HG03108 (cell line): ENCODE data around the gene ENTHD1.

Experiments
- ATAC-seq: cut with Tn5 transposase; IDR thresholded peaks from one replicate; pipeline ENCODE4 v1.9.1; 2021; ENCODE audit warnings: moderate library complexity; ENCODE audit not compliant: unreplicated experiment

The ENTHD1 gene, protein sequence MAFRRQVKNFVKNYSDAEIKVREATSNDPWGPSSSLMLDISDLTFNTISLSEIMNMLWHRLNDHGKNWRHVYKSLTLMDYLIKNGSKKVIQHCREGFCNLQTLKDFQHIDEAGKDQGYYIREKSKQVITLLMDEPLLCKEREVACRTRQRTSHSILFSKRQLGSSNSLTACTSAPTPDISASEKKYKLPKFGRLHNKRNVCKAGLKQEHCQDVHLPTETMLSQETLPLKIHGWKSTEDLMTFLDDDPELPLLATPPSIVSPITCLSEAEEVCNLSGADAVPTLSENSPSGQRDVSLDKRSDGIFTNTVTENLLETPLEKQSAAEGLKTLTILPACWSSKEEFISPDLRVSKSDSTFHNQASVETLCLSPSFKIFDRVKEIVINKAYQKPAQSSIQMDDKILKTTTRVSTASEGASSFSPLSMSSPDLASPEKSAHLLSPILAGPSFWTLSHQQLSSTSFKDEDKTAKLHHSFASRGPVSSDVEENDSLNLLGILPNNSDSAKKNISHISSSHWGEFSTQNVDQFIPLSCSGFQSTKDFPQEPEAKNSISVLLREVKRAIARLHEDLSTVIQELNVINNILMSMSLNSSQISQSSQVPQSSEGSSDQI

DNA sequence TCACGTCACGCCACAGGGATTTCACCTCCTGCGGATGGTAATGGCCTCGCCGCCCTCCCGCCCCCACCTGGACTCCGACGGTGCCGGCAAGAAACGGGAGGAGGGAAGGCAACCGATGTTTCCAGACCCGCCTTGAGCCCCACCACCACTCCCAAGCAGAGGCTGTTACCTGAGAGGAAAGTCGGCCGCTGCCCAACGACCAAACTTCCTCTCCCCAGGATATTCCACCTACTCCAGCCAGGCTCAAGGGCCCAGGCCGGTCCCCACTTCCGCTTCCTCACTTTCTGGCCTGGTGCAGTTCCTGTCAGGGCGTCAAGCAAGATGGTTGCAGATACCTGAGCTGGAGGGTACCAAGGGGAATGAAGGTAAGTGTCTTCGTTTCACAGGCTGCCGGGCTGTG, at the start of gene ENTHD1:
TSS of gene ENTHD1 (minus strand) at position 235 of the 400 bp plus-strand sequence. CDS start 6,012 bp downstream, outside the sequence.
- ATAC-seq, result no peak

DNA sequence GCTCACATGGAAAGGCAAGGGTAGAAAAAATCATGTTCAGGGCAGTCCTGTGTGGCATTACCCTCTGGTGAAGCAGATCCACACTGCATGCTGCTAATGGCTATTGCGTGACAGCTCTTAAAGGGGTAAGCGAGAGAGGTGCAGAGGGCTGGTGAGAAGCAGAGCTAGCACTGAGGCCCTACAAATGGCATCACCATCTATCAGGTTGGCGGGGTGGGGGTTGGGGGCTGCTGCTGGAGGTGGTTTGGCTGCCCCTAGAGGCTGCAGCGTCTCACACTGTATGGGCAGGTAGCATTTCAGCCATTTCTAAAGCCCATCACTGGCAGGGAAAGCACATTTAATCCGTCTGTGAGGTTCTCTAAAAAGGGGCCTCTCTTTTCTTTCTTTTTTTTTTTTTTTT, 49.8 kb upstream of the ENTHD1 start:
- ATAC-seq, result no peak

DNA sequence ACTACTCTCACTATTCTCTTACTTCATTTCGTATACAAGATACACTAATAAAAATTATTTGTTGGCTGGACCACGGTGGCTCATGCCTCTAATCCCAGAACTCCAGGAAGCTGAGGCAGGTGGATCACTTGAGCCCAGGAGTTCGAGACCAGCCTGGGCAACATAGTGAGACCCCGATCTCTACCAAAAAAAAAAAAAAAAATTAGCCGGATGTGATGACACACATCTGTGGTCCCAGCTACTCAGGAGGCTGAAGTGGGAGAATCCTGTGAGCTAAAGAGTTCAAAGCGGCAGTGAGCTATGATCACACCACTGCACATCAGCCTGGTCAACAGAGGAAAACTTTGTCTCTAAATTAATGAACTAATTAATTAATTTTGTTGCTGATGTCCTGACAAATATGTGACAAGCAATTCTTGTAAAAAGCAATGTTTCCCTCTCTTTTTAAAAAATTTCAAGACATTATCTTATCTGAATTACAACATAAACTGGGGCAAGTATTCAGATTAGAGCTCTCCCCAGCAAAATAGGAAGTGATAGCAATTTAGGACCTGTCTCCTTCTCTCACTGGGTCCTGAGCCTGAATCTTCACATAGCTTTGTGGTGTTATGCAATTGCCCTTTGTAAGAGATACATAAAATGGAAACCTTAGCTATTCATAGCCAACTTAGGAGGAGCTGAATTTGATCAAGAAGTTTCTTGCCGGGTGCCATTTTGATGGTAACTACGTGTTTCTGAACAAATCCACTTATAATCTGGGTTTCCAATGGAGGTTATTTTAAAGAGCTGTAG, 49.1 kb upstream of the ENTHD1 start:
- ATAC-seq, result no peak

DNA sequence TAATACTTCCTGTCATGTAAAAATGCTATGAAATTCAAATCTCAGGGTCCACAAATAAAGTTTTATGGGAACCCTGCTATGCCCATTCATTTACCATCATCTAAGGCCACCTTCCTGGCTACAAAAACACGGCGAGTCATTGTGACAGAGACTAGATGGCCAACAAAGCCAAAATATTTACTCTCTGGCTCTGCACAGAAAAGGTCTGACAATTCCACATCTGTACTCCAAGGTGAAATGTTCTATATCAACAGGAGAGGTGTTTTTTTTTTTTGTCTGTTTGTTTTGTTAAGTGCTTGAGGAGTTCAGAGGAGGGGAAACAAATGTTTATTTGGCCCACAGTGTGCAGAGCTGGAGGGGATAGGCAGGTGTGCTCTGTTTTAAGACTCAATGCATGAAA, 48.0 kb upstream of the ENTHD1 start:
- no peak for ATAC-seq

DNA sequence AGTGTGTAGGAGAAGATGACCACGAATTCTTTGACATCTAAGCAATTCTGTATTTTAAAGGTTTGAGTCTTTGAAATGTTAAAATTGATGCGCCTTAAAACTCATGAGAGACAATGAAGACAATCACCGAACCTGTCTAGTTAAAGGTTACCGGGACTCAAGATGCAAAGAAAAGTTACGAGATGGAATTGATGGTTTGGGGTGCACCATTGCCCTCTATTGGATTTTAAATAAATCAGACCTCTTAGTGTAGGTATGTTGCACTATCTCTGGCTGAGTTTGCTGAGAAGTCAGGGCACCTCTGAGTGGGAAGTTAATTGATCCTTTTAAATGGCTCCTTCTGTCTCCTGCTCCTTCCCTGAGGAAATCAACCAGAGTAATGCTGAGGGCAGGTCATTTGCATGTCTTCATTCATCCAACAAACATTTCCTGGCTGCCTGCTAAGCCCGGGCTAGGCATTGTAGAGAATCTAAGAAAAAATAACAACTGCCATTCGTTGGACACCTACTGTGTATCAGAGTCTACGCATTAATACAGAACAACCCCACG, 47.3 kb upstream of the ENTHD1 start:
- no peak for ATAC-seq

DNA sequence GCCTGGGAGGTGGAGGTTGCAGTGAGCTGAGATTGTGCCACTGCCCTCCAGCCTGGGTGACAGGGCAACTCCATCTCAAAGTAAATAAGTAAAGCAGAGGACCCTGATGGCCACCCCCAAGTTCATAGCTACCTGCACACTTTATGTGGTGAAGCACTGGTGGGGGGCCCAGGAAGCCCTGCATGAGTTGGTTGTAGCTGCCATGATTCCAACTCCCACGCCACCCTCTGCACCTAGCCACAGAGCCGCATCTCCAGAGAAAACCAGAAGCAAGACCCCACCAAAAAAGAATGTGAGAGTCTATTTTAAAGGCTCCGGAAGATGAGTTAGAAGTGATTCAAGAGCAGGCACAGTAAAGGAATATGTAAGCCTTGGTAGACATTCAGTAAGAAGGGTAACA, 46.3 kb upstream of the ENTHD1 start:
- ATAC-seq, result no peak

DNA sequence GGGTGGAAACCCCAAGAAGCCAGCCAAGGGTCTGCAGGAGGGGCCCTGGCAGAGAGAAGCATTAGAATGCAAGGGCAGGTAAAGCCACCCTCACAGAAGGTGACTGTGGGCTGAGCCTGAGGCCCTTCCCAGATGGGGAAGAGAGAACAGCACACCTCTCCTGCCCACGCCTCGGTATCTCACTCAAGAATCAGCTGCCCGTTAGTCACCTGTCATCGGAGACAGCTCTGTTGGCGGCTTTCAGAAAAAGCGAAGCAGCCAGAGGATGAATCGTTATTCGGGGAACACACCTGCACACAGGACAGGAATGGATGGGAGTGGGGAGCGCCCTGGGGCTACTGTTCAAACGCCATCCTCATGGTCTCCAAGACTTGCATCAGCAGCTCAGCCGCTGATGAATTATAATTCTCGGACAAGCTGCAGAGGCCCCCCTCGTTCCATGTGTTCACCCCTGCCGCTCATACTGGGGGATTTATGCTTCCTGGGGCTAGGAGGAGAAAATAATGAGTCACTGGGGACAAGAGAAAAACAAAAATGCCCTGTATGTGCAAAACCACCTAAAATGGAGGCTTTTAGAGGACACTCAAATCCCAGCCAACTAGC, 45.0 kb upstream of the ENTHD1 start:
- ATAC-seq, result no peak

DNA sequence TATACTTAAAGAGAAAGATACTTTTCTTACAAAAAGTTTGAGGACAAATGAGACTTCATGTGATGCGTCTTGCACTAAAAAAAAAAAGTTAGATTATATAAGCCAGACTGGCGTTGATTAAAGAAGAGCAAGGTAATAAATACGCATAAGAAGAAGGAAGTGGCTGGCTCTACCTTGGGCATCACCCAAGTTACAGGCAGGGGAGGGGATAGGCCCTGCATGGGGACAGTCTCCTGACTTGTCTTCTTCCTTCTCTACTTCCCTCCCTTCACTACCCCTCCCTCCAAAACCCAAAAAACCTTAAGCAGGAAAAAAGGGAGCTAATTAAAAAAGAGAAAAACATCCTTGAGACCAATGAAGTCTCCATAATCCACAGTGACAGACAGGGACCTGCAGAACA, 44.3 kb upstream of the ENTHD1 start:
- ATAC-seq, result no peak

DNA sequence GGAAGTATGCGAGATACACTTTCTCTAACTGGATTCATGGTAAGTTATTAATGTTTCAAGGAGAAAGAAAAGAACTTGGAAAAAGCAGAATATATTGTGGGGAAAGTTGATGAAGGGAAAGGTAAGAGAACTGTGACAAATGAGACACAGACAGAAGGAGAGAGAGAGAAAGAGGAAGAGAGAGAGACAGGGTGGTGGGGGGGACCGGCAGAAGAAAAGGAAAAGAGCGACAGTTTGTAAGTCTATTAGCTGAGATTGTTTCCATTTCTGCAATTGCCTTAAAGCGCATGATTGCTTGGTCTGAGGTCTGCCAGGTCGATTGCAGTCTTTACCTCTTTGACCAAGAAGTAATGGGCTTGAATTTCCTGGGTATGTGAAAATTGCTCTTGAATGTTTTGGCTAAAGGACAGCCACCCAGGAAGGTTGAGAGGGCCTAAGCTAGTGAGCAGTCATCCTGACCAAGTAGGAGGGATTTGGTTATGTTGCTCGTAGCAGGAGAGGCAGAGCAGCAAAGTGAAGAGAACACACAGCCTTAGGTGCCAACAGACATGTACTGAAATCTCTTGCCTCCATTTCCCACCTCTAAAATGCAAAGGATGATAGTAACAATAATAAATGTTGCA, 43.1 kb upstream of the ENTHD1 start:
- ATAC-seq, result no peak

DNA sequence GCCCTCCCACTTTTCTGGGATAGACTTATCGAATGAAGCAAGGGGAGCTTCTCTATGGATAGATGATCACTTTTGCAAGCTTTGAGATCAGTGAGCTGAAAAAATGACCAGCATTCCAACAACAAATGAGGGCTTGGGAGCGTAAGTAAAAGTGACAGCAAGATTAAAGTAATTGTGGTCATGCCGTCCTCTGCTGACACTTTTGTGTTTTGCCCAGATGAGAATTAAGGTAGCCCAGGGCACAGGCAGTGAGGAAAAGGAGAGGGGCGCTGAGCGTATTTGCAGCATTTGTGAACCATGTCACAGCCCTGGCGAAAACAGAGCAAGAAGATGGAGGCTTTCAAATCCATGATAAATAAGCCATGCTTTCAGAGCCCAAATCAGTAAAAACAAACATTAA, 42.1 kb upstream of the ENTHD1 start:
- ATAC-seq, result no peak

DNA sequence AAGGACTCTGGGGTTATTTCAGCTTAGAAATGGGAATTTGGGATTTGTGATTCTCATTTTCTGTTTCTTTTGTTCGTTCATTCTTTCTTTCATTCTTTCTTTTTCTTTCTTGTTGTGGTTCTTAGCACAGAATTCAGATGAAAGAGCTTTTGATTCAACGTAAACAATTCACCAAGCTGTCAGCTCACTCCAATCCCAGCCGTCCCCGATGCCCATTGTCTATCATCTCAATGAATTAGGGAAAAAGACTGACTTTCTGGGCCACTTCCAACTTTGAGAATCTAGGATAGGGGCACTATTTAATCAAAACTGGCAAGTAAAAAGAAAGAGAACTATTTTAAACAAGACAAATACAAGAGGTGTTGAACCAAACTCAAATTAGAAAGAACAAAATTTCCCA, 41.6 kb upstream of the ENTHD1 start:
- no peak for ATAC-seq

DNA sequence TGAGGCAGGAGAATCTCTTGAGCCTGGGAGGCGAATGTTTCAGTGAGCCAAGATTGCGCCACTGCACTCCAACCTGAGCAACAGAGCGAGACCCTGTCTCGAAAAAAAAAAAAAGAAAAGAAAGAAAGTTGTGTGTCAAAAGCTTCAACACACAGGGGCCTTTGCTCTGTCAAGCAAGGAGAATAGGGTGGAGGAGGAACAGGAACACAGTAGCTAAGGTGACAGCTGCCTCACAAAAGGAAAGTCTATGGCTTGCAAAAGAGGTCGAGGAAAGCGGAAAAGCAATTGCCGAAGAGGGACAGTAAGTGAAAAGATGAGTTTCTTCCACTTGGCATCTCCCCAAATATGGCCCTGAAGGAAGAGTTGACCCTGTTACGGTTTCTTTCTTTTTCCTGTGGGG, 40.2 kb upstream of the ENTHD1 start:
- no peak for ATAC-seq

DNA sequence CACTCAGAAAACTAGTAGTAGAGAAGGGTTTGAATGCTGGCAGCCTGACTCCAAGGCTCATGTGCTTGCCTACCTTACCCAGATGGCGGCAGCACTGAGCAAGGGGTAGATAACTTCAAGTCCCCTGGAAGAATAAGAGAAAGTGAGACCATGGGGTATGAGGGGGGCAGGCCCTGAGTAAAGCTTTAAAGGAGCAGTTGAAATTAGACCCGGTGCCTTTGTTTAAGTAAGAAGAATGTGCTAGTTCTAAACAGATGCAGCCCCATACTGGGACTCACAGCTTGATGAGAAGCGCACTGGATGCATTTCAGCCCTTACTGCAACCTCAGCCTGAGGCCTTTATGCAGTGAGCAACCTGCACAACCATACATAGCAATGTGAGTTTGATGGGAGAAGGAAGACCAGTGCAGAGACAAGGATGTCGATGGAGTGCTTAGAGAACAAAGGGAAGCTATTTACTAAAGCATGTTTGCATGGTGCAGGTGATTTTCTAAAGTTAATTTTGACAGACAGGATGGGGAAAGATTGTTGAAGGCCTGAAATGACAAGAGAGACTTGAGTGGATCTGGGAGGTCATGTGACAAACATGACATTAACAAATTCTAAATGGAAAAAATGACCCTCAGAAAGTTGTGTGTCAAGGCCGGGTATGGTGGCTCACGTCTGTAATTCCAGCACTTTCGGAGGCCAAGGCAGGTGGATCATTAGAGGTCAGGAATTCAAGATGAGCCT, 39.5 kb upstream of the ENTHD1 start:
- ATAC-seq, result no peak

DNA sequence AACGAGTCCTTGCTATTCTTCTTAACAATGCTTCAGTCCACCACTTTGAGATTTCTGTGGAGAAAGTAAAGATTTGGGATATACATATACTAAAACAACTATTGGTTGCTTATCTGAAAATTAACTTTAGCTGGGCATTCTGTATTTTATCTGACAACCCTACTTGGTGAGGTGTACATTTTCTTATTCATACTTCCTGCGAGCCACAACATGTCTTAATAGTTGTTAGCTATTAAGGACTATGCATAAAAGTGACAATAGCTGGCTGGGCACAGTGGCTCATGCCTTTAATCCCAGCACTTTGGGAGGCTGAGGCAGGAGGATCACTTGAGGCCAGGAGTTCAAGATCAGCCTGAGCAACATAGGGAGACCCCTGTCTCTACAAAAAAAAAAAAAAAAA, 38.6 kb upstream of the ENTHD1 start:
- ATAC-seq, result no peak

DNA sequence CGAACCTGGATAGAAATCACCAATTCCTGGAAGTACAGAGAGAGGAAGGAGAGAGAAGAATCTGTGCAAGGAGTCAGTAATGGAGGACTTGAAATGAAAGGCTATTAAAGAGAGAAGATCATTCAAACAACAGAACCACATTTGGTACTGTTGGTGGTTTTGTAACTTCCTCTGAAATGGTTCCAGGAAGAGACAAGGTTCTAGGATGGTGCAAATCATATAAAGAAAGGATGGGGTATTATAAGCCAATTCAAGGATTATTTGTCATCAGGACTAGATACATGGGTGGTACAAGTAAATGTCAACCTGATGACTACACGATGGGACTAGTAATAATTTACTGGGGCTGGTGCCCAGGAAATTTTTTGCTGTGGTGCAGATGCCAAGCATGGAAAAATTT, 37.7 kb upstream of the ENTHD1 start:
- no peak for ATAC-seq

DNA sequence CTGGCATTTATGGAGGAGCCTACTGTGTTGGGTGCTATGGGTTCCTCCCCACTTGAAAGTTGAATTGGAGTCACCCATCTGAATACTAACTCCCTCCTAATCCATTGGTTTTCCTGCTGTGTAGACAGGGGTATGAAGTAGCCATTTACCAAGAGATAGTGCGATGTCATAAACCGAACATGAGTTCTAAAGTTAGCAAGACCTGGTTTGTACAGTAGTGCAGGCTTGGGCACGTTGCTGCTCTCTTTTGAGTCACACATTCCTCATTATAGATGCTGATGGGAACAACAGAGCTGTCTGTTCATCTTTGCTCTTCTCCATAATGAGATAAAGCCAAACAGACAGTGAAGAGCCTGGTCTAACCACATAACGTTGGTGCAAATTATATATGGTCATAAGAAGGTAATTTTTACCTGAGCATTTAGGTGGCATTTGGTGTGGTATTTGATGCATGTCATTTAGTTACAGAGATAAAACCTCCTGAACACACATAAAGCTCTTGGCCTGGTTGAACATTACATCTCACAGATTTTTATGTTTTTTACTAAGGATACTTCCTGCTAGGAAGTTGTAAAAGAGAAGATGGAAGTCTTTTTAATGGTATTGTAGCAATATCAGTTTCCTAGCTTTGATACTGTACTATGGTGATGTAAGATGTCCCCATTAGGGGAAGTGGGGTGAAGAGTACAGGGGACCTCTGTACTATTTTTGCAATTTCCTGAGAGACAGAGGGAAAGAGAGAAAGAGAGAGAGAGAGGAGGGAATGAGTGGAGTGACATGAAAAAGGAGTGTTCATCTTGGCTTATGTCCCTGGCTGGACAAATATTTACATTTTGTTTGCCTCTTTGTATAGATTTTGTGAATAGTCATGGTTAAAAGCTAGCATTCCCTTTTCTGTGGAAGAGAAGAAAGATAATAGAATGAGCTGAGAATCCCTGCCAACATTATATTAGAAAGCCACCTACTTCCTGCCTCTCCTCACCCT, 35.3 kb upstream of the ENTHD1 start:
- no peak for ATAC-seq

DNA sequence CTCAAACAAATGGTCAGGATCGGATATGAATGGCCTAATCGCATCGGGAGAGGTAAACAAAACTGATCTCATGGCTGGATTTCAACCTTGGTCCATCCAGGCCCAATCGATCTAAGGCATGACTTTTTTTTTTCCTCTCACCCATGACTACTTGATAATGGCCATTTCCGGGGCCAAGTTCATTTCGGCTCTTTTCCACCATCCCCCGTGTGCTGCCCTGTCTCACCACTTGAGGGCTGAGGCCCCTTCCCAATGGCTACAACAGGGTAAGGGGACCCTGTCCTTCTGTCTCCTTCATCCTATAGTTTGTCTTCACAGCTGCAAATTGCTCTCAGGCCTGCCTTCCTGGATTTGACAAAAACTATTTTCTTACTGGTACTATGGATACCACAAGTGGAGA, 34.0 kb upstream of the ENTHD1 start:
- no peak for ATAC-seq

DNA sequence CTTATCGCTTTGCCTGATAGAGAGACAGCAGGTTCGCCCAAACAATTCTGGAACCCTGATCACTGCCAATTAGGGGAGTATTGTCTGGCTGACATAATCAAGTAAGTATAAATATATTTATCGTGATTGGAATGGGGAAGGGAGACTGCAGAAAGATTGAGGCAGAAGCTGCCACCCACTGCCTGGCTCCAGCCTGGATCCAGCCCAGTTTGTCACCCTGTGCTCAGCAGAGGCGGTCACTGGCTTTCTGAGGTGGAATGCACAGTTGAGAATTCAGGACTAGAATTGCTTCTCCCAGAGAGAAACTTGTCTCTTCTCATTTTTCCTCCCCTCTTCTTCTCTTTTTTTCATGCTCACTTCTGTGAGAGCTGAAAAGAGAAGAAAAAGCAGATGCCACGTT, 33.2 kb upstream of the ENTHD1 start:
- no peak for ATAC-seq
